Mesendoderm (in vitro differentiated cells): ENCODE data around the gene MS4A13.

Source experiments
- DNase-seq: peaks from one replicate; pipeline ENCODE4 v3.0.0; 2013
- H2AK5ac ChIP-seq: 2 replicates; pipeline ENCODE4 v1.6.1; 2013; ENCODE audit warnings: low read length, inconsistent platforms
- H2BK120ac ChIP-seq: 2 replicates; pipeline ENCODE4 v1.6.1; 2013; ENCODE audit warnings: low read depth, mild to moderate bottlenecking, low read length, moderate library complexity, mixed read lengths
- H2BK15ac ChIP-seq: replicated peaks from 2 replicates; pipeline ENCODE4 v1.6.1; 2013; ENCODE audit warnings: low read depth, mild to moderate bottlenecking, moderate library complexity
- H2BK5ac ChIP-seq: 2 replicates; pipeline ENCODE4 v1.6.1; 2013; ENCODE audit warnings: low read length, inconsistent platforms
- H3K18ac ChIP-seq: 2 replicates; pipeline ENCODE4 v1.6.1; 2013; ENCODE audit warnings: mild to moderate bottlenecking, low read length, mixed read lengths
- H3K23ac ChIP-seq: one replicate; pipeline ENCODE4 v1.6.1; 2013; ENCODE audit warnings: low read length
- H3K27ac ChIP-seq: 2 replicates; pipeline ENCODE4 v1.5.1; 2013; ENCODE audit warnings: low read depth, mild to moderate bottlenecking, inconsistent platforms, low read length, moderate library complexity
- H3K27me3 ChIP-seq: 2 replicates; pipeline ENCODE4 v1.6.1; 2013; ENCODE audit warnings: low read length, control low read depth, mild to moderate bottlenecking, inconsistent platforms; ENCODE audit not compliant: insufficient read depth, poor library complexity
- H3K36me3 ChIP-seq: 2 replicates; pipeline ENCODE4 v1.6.1; 2013; ENCODE audit warnings: low read length, inconsistent platforms; ENCODE audit not compliant: control insufficient read depth, insufficient read depth
- H3K4ac ChIP-seq: one replicate; pipeline ENCODE4 v1.6.1; 2013; ENCODE audit warnings: low read depth, mild to moderate bottlenecking, low read length, moderate library complexity
- H3K4me1 ChIP-seq: 2 replicates; pipeline ENCODE4 v1.6.1; 2013; ENCODE audit warnings: low read depth, low read length, inconsistent platforms; ENCODE audit not compliant: control insufficient read depth
- H3K4me2 ChIP-seq: 2 replicates; pipeline ENCODE4 v1.6.1; 2013; ENCODE audit warnings: low read length
- H3K4me3 ChIP-seq: 2 replicates; pipeline ENCODE4 v1.5.1; 2013; ENCODE audit warnings: mild to moderate bottlenecking, low read length
- H3K56ac ChIP-seq: one replicate; pipeline ENCODE4 v1.6.1; 2013; ENCODE audit warnings: low read length
- H3K79me1 ChIP-seq: 2 replicates; pipeline ENCODE4 v1.6.1; 2013; ENCODE audit warnings: low read length, inconsistent platforms
- H3K79me2 ChIP-seq: 2 replicates; pipeline ENCODE4 v1.6.1; 2013; ENCODE audit warnings: mild to moderate bottlenecking, low read length; ENCODE audit not compliant: control insufficient read depth, insufficient read depth
- H3K9ac ChIP-seq: 2 replicates; pipeline ENCODE4 v1.6.1; 2013; ENCODE audit warnings: low read length, inconsistent platforms
- H4K5ac ChIP-seq: one replicate; pipeline ENCODE4 v1.6.1; 2013; ENCODE audit warnings: low read length
- H4K8ac ChIP-seq: one replicate; pipeline ENCODE4 v1.6.1; 2013; ENCODE audit warnings: low read depth, mild to moderate bottlenecking, control low read depth, low read length, moderate library complexity
- WGBS: extraction: QIAGEN DNeasy Blood & Tissue Kit; methylation state at CpG from one replicate; pipeline ENCODE4 v1.1.7; 2013; ENCODE audit warnings: low lambda C conversion rate, missing lambda C conversion rate; ENCODE audit not compliant: insufficient coverage; ENCODE audit errors: extremely low coverage; 5-methylcytosine and 5-hydroxymethylcytosine counted together

Gene MS4A13

DNA sequence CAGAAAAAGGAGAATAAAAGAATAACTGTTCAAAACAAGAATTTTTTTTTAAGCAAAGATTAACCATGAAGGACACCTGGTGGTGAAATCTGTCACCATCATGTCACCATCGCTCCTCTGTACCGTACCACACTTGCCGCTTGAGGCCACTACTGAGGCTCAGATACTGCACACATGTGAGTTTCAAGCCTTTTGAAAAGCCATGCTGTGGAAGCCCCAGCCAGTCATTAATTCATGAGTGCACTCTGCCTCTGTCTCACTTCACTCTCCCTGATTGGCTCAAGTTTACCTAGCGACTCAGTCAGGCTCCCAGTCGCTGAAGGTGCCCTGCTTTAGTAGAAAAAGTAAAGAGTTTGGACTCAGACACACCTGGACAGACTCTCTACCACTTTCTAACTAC lies 29.2 kb upstream of the MS4A13 start:
- no CpG with 5 or more reads among the region's 5 CpGs for WGBS
- no peak overlapping the region for H4K8ac ChIP-seq
- H3K23ac ChIP-seq: no peak overlapping the region

GRCh38 chr11:60492488-60493009 lies 22.6 kb upstream of the MS4A13 start, which contains the start of gene MS4A12:
MS4A12 (plus strand) TSS chr11:60492778; CDS start chr11:60497319, 4,541 bp downstream.
- Histone ChIP-seq H3K9ac (no peak within 1 kb of the TSS), H3K79me1 (no peaks in the 10 kb centered on the region), H3K23ac (no peak within 1 kb of the TSS), H2BK15ac (no peak within 1 kb of the TSS), H3K79me2 (no peaks in the 10 kb centered on the region), H3K27me3 (peaks cover 2% of the 10 kb centered on the region), H3K4ac (no peak within 1 kb of the TSS), H2BK5ac (no peak within 1 kb of the TSS), H3K4me3 (no peak within 1 kb of the TSS), H3K36me3 (no peaks in the 10 kb centered on the region), H4K8ac (no peak within 1 kb of the TSS), H3K27ac (no peak within 1 kb of the TSS), H2AK5ac (no peak within 1 kb of the TSS), H3K4me1 (no peaks in the 10 kb centered on the region), H3K4me2 (no peak within 1 kb of the TSS), H3K56ac (no peak within 1 kb of the TSS), H3K18ac (no peak within 1 kb of the TSS), H4K5ac (no peak within 1 kb of the TSS), H2BK120ac (no peak within 1 kb of the TSS)
- no peak for DNase-seq
- no CpG with 5 or more reads among the region's 4 CpGs for WGBS

More for the DNA sequence above, 29.2 kb upstream of the MS4A13 start:
- Histone ChIP-seq H3K18ac (no peak overlapping the region), H3K56ac (no peak overlapping the region), H3K4ac (no peak overlapping the region), H3K9ac (no peak overlapping the region), H3K4me1 (no peaks in the 10 kb centered on the region), H3K4me2 (no peak overlapping the region), H3K79me1 (no peaks in the 10 kb centered on the region), H2BK5ac (no peak overlapping the region), H2AK5ac (no peak overlapping the region), H3K36me3 (no peaks in the 10 kb centered on the region), H2BK15ac (no peak overlapping the region), H3K79me2 (no peaks in the 10 kb centered on the region), H3K4me3 (no peak overlapping the region), H3K27ac (no peak overlapping the region), H3K27me3 (no peaks in the 10 kb centered on the region), H4K5ac (no peak overlapping the region), H2BK120ac (no peak overlapping the region)
- DNase-seq: peak; percentile 78

GRCh38 chr11:60493454-60493853 lies 21.7 kb upstream of the MS4A13 start:
- Histone ChIP-seq H3K4me2 (no peak overlapping the region), H3K27me3 (peaks cover 2% of the 10 kb centered on the region), H3K79me1 (no peaks in the 10 kb centered on the region), H3K18ac (no peak overlapping the region), H3K9ac (no peak overlapping the region), H3K27ac (no peak overlapping the region), H3K4me3 (no peak overlapping the region), H2BK15ac (no peak overlapping the region), H4K8ac (no peak overlapping the region), H4K5ac (no peak overlapping the region), H2BK5ac (no peak overlapping the region), H3K36me3 (no peaks in the 10 kb centered on the region), H3K23ac (no peak overlapping the region), H3K4ac (no peak overlapping the region), H2BK120ac (no peak overlapping the region), H3K4me1 (no peaks in the 10 kb centered on the region), H2AK5ac (no peak overlapping the region), H3K56ac (no peak overlapping the region), H3K79me2 (no peaks in the 10 kb centered on the region)
- no CpG with 5 or more reads among the region's 2 CpGs for WGBS
- no peak for DNase-seq

DNA sequence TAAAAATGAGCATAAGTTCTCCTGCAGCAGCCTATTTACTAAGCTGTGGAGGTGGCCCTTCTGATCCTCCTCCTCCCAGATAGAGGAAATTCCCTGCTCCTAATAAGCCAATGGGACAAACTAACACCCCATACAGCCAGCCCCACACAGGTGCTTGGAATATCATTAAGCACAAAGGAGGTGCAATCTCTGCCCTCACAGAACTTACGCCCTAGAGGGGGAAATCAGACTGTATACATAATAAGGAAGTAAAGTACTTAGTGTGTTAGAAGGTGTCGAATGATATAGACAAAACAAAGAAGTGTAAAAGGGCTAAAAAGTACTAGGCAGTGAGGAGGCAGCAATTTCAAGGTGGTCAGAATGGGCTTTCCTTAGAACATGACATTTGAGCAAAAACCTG lies 16.8 kb upstream of the MS4A13 start:
- Histone ChIP-seq H4K5ac (no peak overlapping the region), H3K79me1 (no peaks in the 10 kb centered on the region), H3K23ac (no peak overlapping the region), H3K36me3 (no peaks in the 10 kb centered on the region), H3K9ac (no peak overlapping the region), H2BK120ac (no peak overlapping the region), H3K4me2 (no peak overlapping the region), H2BK15ac (no peak overlapping the region), H3K4me3 (no peak overlapping the region), H2AK5ac (no peak overlapping the region), H3K56ac (no peak overlapping the region), H3K27ac (no peak overlapping the region), H3K27me3 (peaks cover 2% of the 10 kb centered on the region), H3K18ac (no peak overlapping the region), H4K8ac (no peak overlapping the region), H3K4ac (no peak overlapping the region), H3K4me1 (no peaks in the 10 kb centered on the region), H2BK5ac (no peak overlapping the region), H3K79me2 (no peaks in the 10 kb centered on the region)
- WGBS: no CpG with 5 or more reads among the region's 2 CpGs
- no peak for DNase-seq

DNA sequence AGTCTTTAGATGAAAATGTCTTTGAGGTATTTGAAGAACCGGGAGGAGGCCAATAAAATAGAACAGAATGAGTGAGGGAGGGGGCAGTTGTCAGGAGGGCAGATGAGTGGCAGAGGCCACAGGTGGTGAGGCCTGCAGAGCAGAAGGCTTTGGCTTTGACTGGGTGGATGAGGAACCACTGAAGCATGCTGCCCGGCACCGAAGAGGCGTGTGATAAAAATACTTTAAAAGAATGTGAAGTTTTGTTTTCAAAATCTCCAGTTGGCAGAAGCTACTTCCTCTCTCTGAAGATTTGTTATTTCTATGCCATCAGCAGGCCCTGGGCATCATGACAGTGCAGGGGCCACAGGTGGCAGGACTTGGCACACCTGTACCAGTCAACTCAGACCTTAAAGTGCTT lies 16.3 kb upstream of the MS4A13 start:
- Histone ChIP-seq H3K27ac (no peak overlapping the region), H3K56ac (no peak overlapping the region), H2BK15ac (no peak overlapping the region), H2BK120ac (no peak overlapping the region), H4K5ac (no peak overlapping the region), H3K27me3 (peaks cover 2% of the 10 kb centered on the region), H3K4ac (no peak overlapping the region), H3K4me1 (no peaks in the 10 kb centered on the region), H2AK5ac (no peak overlapping the region), H4K8ac (no peak overlapping the region), H3K23ac (no peak overlapping the region), H3K79me2 (no peaks in the 10 kb centered on the region), H3K36me3 (no peaks in the 10 kb centered on the region), H2BK5ac (no peak overlapping the region), H3K4me3 (no peak overlapping the region), H3K9ac (no peak overlapping the region), H3K18ac (no peak overlapping the region), H3K79me1 (no peaks in the 10 kb centered on the region), H3K4me2 (no peak overlapping the region)
- no CpG with 5 or more reads among the region's 4 CpGs for WGBS
- no peak for DNase-seq

DNA sequence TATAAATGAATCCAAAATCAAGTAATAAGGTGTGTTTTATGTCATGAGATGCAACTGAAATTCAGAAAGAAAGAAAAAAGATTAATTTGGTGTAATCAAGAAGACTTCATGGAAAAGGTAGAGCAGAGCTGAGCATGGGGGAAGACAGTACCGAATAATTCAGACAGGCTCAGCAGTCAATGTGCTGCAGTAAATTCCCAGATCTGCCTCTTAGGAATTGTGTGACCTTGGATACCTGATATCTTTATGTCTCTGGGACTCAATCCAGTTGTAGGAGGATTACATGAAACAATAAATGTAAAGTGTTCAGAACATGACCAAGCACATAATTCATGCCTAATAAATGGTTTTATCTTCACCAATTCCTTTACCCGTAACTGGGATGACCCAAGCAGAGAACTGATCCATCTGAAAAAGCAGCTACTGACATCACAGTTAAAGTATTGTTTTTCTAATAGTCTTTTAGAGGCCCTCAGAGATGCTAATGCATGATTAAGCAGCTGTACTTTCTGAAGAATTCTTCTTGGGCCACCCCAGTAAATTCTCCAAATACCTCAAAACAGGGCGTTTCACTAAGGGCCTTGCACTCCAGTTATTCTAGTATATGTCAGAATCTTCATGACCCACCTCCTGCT lies 14.8 kb upstream of the MS4A13 start:
- Histone ChIP-seq H3K4me1 (no peaks in the 10 kb centered on the region), H3K79me1 (no peaks in the 10 kb centered on the region), H3K36me3 (no peaks in the 10 kb centered on the region), H3K4me3 (no peak overlapping the region), H2AK5ac (no peak overlapping the region), H3K9ac (no peak overlapping the region), H3K4me2 (no peak overlapping the region), H3K56ac (no peak overlapping the region), H3K23ac (no peak overlapping the region), H3K79me2 (no peaks in the 10 kb centered on the region), H2BK120ac (no peak overlapping the region), H2BK5ac (no peak overlapping the region), H3K27ac (no peak overlapping the region), H3K27me3 (peaks cover 2% of the 10 kb centered on the region), H3K4ac (no peak overlapping the region), H2BK15ac (no peak overlapping the region), H3K18ac (no peak overlapping the region), H4K8ac (no peak overlapping the region), H4K5ac (no peak overlapping the region)
- peak; percentile 53 for DNase-seq
- no CpG with 5 or more reads among the region's 3 CpGs for WGBS
